Breast epithelium (tissue), 4 donors: ENCODE data around the gene RPS27. TPM values are rescaled to one million over a fixed set of nuclear protein-coding genes. Genes with fewer than 3 reads are reported as not detected.

Experiments
- DNase-seq, 2 donors: peaks; one replicate each; pipeline ENCODE4 v3.0.0-alpha.2; 2019; ENCODE audit warnings: low spot score in 2 of 2
- H3K27ac ChIP-seq, 2 donors: fragments of 200-600 bp; sonication (generic) in 1 of 2; one replicate each; pipeline ENCODE4 v1.5.1; 2016 to 2019; ENCODE audit warnings: mild to moderate bottlenecking in 1 of 2
- H3K27me3 ChIP-seq, 2 donors: fragments of 200-600 bp; sonication (generic) in 1 of 2; one replicate each; pipeline versions ENCODE4 v1.5.1 to v1.6.0; 2017 to 2019; ENCODE audit warnings: control low read depth in 1 of 2, mild to moderate bottlenecking in 1 of 2
- H3K36me3 ChIP-seq: fragments of 200-600 bp; one replicate; pipeline ENCODE4 v1.5.1; 2019
- H3K4me1 ChIP-seq, 2 donors: fragments of 200-600 bp; sonication (generic); one replicate each; pipeline ENCODE4 v1.5.1; 2016 to 2019; ENCODE audit warnings: control low read depth in 1 of 2
- H3K4me3 ChIP-seq, 3 donors: fragments of 200-600 bp; sonication (generic); 1 replicate in 2 of 3; 2 replicates in 1 of 3; pipeline ENCODE4 v1.5.1; 2016 to 2019; ENCODE audit warnings: mild to moderate bottlenecking in 3 of 3, moderate library complexity in 2 of 3
- H3K9me3 ChIP-seq, 2 donors: fragments of 200-600 bp; sonication (generic) in 1 of 2; one replicate each; pipeline ENCODE4 v1.5.1; 2016 to 2019; ENCODE audit warnings: control low read depth in 1 of 2
- POLR2A ChIP-seq: fragments of 450-650 bp; IDR thresholded peaks from one replicate; pipeline ENCODE4 v1.6.1; 2016; ENCODE audit warnings: antibody characterized with exemption, mild to moderate bottlenecking, moderate library complexity
- POLR2AphosphoS5 ChIP-seq, 3 donors: sonication (generic); formaldehyde crosslinking; IDR thresholded peaks; one replicate each; pipeline ENCODE4 v1.6.1; 2017; ENCODE audit warnings: antibody characterized with exemption in 3 of 3
- intact Hi-C: fragments of 100-400 bp; cut with DNase I; formaldehyde crosslinking; loops from one replicate; pipeline ENCODE4 v1.15.1; 2023; ENCODE audit warnings: low total_unique reads
- total RNA-seq, 3 donors: library from RNA; depleted of rRNA; stranded (reverse); fragments of >200 nt; gene quantifications; one replicate each; pipeline ENCODE4 v1.1.0, GENCODE V29; 2016
- TF ChIP-seq, protein P1 (sequence below), 3 donors: fragments of 450-650 bp; IDR thresholded peaks; one replicate each; pipeline ENCODE4 v1.5.1; 2016 to 2017; ENCODE audit warnings: antibody characterized with exemption in 3 of 3, mild to moderate bottlenecking in 3 of 3, moderate library complexity in 3 of 3

RPS27 gene
- total RNA-seq, 3 donors from 2014 or later: 2,845 to 3,909 (median 3,226) TPM

GRCh38 chr1:153944827-153945117 is 45.8 kb upstream of the RPS27 start:
- Histone ChIP-seq H3K36me3 (no peaks in the 10 kb centered on the region), H3K4me1 (no peaks in the 10 kb centered on the region), H3K4me3 (peak overlapping the region; percentile 92 to 95 (median 94)), H3K9me3 (no peaks in the 10 kb centered on the region), H3K27ac (peak overlapping the region; percentile 95 to 98), H3K27me3 (no peaks in the 10 kb centered on the region)
- no peak for TF ChIP-seq POLR2AphosphoS5 (IDR thresholded peaks at IDR 0.05)
- TF ChIP-seq, protein P1, sequence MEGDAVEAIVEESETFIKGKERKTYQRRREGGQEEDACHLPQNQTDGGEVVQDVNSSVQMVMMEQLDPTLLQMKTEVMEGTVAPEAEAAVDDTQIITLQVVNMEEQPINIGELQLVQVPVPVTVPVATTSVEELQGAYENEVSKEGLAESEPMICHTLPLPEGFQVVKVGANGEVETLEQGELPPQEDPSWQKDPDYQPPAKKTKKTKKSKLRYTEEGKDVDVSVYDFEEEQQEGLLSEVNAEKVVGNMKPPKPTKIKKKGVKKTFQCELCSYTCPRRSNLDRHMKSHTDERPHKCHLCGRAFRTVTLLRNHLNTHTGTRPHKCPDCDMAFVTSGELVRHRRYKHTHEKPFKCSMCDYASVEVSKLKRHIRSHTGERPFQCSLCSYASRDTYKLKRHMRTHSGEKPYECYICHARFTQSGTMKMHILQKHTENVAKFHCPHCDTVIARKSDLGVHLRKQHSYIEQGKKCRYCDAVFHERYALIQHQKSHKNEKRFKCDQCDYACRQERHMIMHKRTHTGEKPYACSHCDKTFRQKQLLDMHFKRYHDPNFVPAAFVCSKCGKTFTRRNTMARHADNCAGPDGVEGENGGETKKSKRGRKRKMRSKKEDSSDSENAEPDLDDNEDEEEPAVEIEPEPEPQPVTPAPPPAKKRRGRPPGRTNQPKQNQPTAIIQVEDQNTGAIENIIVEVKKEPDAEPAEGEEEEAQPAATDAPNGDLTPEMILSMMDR (IDR thresholded peaks at IDR 0.05): no peak
- no peak for TF ChIP-seq POLR2A
- DNase-seq: no peak
- intact Hi-C loops: no loop called here

DNA sequence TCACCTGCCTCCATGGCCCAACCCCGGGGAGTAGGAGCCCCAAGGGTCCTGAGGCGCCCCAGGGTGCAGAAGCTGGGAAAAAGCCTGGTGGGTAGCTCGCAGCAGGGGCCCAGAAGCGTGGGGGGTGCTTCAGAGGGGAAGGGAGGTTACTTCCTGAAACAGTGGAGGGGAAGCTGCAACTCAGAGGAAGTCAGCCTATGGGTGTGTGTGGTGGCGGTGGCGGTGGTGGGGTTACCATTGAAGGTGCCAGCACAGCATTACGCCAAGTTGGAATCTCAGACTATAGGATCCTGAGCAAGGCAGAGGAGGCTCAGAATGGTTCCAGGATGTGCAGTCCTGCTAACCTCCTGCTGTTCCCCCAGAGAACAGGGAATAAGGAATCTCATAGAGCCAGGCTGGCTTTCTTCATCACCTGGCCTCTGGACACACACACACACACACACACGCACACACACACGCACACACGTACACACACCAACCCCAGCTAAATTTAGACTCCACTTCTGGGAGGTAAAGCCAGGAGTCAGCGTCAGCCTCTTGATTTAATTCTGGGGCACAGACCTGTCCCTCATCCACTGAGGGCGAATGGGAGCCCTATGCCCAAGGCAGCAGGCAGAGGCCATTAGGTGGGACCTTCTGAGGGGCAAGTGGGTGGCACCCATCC is 45.3 kb upstream of the RPS27 start:
- Histone ChIP-seq H3K36me3 (no peaks in the 10 kb centered on the region), H3K27me3 (no peaks in the 10 kb centered on the region), H3K4me1 (no peaks in the 10 kb centered on the region), H3K4me3 (peak overlapping the region; percentile 92 to 95 (median 94)), H3K27ac (peak overlapping the region; percentile 95 to 98), H3K9me3 (no peaks in the 10 kb centered on the region)
- DNase-seq: no peak
- no peak for TF ChIP-seq POLR2AphosphoS5 (IDR thresholded peaks at IDR 0.05)
- TF ChIP-seq, protein P1 (IDR thresholded peaks at IDR 0.05): no peak
- intact Hi-C loops: no loop called here

DNA sequence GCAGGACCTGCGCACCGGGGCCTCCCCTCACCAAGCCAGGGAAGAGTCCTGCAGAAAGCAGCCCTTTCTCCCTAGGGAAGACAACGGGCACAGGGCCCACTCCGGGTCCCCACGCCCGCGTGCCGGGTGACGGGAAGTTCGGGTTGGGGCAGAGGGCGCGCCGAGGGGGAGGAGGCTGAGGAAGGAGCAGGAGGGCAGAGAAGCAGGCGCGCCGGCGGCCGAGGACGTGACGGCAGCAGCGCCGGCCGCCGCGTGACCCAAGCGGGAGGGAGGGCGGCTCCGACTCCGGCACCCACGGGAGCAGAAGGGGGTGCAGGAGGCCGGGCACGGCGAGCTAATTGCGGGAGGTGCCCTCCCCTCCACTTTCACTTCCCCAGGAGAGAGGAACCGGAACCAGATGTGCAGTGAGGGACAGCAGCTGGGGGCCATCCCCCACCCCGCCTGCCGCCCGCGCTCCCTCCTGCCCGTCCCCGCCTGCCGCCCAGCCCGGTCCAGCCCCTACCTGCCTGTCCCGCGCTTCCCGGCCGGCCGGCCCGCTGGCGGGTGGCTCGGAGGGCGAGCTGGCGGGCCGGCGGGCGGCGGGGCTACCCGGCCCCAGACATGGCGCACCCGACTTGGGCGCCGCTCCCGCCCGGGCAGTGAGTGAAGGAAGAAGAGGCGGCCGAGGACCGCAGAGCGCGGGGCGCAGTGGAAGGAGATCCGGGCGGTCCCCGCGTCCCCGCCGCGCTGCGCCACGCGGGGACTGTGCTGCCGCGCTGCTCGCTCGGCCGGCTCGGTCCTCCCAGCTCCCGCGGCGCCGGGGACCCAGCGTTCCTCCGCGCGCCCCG is 44.6 kb upstream of the RPS27 start:
- Histone ChIP-seq H3K27ac (peak overlapping the region; percentile 95 to 98), H3K9me3 (no peaks in the 10 kb centered on the region), H3K27me3 (no peaks in the 10 kb centered on the region), H3K4me3 (peak overlapping the region; percentile 92 to 95 (median 94)), H3K36me3 (no peaks in the 10 kb centered on the region), H3K4me1 (no peaks in the 10 kb centered on the region)
- intact Hi-C loops: no loop called here
- peak; percentile 71 to 76 for DNase-seq
- TF ChIP-seq, protein P1 (IDR thresholded peaks at IDR 0.05): no peak
- peak; percentile 52 to 82 (median 78) for TF ChIP-seq POLR2AphosphoS5 (IDR thresholded peaks at IDR 0.05)

DNA sequence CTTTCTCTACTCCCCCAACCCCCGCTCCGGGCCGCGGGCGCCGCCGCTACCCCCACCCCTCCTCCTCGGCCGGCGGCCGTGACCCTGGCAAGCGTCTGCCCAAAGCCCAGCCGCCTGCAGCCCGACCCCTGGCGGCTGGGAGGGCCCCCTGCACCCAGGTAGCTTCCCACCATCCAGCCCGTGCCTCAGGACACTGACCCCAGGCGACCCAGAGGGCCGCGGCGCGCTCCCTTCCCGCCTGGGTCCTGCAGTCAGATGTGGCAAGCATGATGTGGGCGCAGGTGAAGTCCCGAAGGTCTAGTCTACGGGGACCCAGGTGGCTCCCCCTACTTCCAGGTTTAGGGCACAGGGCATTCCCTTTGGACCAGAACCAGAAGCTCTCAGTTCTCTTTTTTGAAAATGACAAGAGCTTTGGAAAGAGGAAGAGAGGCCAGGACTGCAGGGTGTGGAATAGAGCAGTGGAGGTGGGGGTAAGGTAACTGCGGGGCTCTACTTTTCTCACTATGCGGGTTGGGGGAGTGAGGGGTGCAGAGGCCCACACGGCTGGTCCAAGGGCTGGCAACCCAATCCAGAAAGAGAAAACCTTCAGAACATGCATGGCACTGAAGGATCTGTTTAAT is 43.8 kb upstream of the RPS27 start, which contains the start of gene DENND4B:
Gene DENND4B, minus strand, starts transcription at position 97 of the 620 bp plus-strand sequence. CDS start 2,344 bp downstream, outside the sequence.
- intact Hi-C loops: no loop called here
- peak within 1 kb of the TSS; percentile 92 to 95 (median 94) for H3K4me3 ChIP-seq
- DNase-seq: peak; percentile 57 to 73
- H3K4me1 ChIP-seq: no peaks in the 10 kb centered on the region
- TF ChIP-seq POLR2AphosphoS5 (IDR thresholded peaks at IDR 0.05) (peak; percentile 19 to 55 (median 41)), POLR2A (no peak)
- TF ChIP-seq, protein P1 (IDR thresholded peaks at IDR 0.05): peak; percentile 72 to 89 (median 86)
- H3K27ac ChIP-seq: peak within 1 kb of the TSS; percentile 95 to 98
- H3K9me3 ChIP-seq: no peaks in the 10 kb centered on the region
- H3K27me3 ChIP-seq: no peaks in the 10 kb centered on the region
- H3K36me3 ChIP-seq: peaks cover 3% of the 10 kb centered on the region
